Ishikawa (cell line): Measurements from ENCODE around the gene CHMP5.

Source experiments
- CEBPB ChIP-seq: IDR thresholded peaks from 2 replicates; pipeline ENCODE4 v1.6.1; 2012
- CREB1 ChIP-seq: IDR thresholded peaks from 2 replicates; pipeline ENCODE4 v1.6.1; 2012; ENCODE audit warnings: low read depth
- EGR1 ChIP-seq: IDR thresholded peaks from 2 replicates; pipeline ENCODE4 v1.6.1; 2012
- EP300 ChIP-seq: IDR thresholded peaks from 2 replicates; pipeline ENCODE4 v1.6.1; 2012; ENCODE audit warnings: borderline replicate concordance
- FOXM1 ChIP-seq: IDR thresholded peaks from 2 replicates; pipeline ENCODE4 v1.6.1; 2012; ENCODE audit warnings: low read depth, borderline replicate concordance
- NFIC ChIP-seq: IDR thresholded peaks from 2 replicates; pipeline ENCODE4 v1.6.1; 2012
- RAD21 ChIP-seq: IDR thresholded peaks from 2 replicates; pipeline ENCODE4 v1.6.1; 2012; ENCODE audit warnings: low read depth
- TAF1 ChIP-seq: IDR thresholded peaks from 2 replicates; pipeline ENCODE4 v1.6.1; 2012; ENCODE audit warnings: low read depth, mild to moderate bottlenecking
- TCF12 ChIP-seq: IDR thresholded peaks from 2 replicates; pipeline ENCODE4 v1.6.1; 2012; ENCODE audit warnings: low read depth
- TEAD4 ChIP-seq: IDR thresholded peaks from 2 replicates; pipeline ENCODE4 v1.6.1; 2012
- YY1 ChIP-seq: IDR thresholded peaks from 2 replicates; pipeline ENCODE4 v1.6.1; 2012; ENCODE audit warnings: low read depth
- ZBTB7A ChIP-seq: IDR thresholded peaks from 2 replicates; pipeline ENCODE4 v1.6.1; 2012; ENCODE audit warnings: low read depth
- TF ChIP-seq, protein P1 (sequence below): IDR thresholded peaks from 2 replicates; pipeline ENCODE4 v1.6.1; 2012
- TF ChIP-seq, protein P2 (sequence below): IDR thresholded peaks from 2 replicates; pipeline ENCODE4 v1.6.1; 2012; ENCODE audit warnings: low read depth, mild to moderate bottlenecking
- TF ChIP-seq, protein P3 (sequence below): IDR thresholded peaks from 2 replicates; pipeline ENCODE4 v1.6.1; 2012

Gene CHMP5

DNA sequence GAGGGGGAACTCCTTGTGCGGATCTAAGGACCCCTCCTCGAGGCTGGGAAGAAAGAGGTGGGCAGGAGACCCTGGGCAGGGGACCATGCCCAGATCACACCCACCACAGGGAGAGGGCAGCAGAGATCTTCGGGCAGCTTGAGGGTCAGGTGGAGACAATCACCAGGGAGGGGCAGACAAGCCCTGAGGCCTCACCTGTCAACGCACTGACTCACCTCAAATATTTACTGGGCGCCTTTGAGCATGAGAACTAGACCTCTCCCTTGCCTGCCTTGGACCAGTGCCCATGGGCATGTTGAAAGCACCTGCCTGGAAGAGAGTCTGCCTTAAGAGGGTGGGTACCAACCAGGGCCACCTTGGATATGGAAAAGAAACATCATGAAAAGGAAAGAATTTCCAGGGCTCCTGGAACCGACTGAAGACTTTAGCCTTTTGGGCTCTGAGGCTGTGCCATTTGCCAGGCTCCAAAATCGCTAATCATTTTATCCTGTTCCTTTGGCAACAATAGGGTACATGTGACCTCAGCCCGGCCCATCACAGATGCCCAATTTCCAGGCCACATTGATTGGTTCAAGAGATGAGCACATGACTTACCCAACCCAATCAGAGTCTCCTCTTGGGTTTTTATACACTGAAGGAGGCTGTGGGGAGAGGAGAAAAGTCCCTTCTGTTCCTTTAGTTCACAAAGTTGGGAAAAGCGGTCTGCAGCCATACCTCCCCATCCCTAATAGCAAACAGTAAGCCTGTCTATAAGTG, 35.3 kb upstream of the CHMP5 start:
- peak; percentile 87 for TF ChIP-seq NFIC
- peak; percentile 78 for TF ChIP-seq RAD21
- TF ChIP-seq TAF1, result no peak
- TF ChIP-seq, protein P1, sequence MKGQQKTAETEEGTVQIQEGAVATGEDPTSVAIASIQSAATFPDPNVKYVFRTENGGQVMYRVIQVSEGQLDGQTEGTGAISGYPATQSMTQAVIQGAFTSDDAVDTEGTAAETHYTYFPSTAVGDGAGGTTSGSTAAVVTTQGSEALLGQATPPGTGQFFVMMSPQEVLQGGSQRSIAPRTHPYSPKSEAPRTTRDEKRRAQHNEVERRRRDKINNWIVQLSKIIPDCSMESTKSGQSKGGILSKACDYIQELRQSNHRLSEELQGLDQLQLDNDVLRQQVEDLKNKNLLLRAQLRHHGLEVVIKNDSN, result peak; percentile 74
- peak; percentile 95 for TF ChIP-seq ZBTB7A
- no peak for TF ChIP-seq EGR1
- TF ChIP-seq TCF12, result peak; percentile 71; the same call in 1 of the 2 replicates
- TF ChIP-seq TEAD4, result peak; percentile 45; the same call in 1 of the 2 replicates
- 0 out of 2 replicates have a peak, but pooled peaks have one; percentile 14 for TF ChIP-seq YY1
- TF ChIP-seq, protein P2, sequence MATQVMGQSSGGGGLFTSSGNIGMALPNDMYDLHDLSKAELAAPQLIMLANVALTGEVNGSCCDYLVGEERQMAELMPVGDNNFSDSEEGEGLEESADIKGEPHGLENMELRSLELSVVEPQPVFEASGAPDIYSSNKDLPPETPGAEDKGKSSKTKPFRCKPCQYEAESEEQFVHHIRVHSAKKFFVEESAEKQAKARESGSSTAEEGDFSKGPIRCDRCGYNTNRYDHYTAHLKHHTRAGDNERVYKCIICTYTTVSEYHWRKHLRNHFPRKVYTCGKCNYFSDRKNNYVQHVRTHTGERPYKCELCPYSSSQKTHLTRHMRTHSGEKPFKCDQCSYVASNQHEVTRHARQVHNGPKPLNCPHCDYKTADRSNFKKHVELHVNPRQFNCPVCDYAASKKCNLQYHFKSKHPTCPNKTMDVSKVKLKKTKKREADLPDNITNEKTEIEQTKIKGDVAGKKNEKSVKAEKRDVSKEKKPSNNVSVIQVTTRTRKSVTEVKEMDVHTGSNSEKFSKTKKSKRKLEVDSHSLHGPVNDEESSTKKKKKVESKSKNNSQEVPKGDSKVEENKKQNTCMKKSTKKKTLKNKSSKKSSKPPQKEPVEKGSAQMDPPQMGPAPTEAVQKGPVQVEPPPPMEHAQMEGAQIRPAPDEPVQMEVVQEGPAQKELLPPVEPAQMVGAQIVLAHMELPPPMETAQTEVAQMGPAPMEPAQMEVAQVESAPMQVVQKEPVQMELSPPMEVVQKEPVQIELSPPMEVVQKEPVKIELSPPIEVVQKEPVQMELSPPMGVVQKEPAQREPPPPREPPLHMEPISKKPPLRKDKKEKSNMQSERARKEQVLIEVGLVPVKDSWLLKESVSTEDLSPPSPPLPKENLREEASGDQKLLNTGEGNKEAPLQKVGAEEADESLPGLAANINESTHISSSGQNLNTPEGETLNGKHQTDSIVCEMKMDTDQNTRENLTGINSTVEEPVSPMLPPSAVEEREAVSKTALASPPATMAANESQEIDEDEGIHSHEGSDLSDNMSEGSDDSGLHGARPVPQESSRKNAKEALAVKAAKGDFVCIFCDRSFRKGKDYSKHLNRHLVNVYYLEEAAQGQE, result no peak
- TF ChIP-seq, protein P3, sequence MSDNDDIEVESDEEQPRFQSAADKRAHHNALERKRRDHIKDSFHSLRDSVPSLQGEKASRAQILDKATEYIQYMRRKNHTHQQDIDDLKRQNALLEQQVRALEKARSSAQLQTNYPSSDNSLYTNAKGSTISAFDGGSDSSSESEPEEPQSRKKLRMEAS, result peak; percentile 55; the same call in 1 of the 2 replicates
- TF ChIP-seq CEBPB, result no peak
- 0 out of 2 replicates have a peak, but pooled peaks have one; percentile 33 for TF ChIP-seq FOXM1
- TF ChIP-seq CREB1, result no peak
- no peak for TF ChIP-seq EP300

DNA sequence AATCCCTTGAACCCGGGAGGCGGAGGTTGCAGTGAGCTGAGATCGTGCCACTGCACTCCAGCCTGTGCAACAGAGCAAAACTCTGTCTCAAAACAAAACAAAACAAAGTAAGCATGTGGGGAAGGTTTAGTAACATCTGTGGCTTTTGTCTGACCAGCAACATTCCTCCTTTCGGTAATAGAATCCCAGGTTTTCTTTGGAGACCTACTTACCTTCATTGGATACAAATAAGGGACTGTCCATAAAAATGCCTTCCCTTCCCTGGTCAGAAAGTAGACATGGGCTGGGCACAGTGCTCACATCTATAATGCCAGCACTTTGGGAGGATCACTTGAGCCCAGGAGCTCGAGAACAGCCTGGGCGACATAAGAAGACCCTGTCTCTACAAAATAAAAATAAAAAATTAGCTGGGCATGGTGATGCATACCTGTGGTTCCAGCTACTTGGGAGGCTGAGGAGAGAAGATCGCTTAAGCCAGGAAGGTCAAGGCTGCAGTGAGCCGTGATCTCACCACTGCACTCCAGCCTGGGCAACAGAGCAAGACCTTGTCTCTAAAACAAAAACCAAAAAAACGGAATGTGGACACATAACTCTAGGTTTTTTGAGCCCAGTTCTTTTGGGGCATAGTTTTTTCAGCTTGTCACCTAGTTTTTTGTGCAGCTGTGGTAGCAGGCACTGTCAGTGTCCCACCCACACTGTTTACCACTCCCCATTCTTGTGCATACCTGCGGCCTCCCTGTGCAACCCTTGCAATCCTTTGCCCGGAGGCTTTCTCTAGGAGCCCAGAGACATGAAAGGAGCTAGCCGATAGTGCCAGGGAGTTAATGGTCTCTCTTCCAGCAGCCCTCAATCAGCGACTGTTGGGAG, 33.9 kb upstream of the CHMP5 start:
- TF ChIP-seq CEBPB (no peak), EP300 (no peak), TEAD4 (no peak), EGR1 (no peak), TAF1 (no peak), YY1 (no peak), RAD21 (no peak), NFIC (no peak), FOXM1 (no peak), TCF12 (no peak), ZBTB7A (no peak), CREB1 (no peak)
- TF ChIP-seq, protein P3, result no peak
- TF ChIP-seq, protein P2, result no peak
- TF ChIP-seq, protein P1, result no peak

DNA sequence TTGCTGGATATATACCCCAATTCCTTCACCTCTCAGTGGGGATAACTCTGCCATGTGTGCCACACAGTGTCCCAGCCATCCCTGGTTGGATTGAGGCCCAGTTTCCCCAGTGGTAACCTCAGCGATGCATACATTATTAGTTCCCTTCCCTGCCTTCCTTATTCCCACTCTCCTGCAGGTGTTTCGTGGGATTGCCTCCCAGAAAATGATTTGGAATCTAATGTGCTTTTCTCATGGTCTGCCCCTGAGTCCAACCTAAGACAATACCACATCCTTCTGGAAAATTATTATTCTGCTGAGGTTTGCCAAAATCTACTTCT, 33.3 kb upstream of the CHMP5 start:
- no peak for TF ChIP-seq EP300

DNA sequence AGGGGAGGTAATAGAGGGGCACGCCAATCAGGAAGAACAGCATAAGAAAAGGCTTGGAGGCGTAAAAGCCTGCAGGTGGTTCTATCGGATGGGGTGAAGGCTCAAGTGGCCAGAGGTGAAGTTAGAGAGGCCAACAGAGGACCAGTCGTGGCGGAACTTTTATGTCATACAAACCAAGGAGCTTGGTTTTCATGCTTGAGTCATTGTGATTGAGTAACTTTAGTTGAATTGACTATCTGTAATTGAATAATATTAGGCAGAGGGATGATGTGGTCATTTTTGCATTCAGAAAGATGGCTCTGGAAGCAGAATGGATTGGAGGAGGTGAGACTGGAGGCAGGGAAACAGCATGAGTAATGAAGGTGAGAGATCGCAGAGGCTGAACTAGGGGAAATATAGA, 32.0 kb upstream of the CHMP5 start:
- TF ChIP-seq YY1, result no peak
- no peak for TF ChIP-seq NFIC
- no peak for TF ChIP-seq ZBTB7A
- TF ChIP-seq EGR1, result no peak
- TF ChIP-seq CEBPB, result no peak
- TF ChIP-seq, protein P2, result no peak
- TF ChIP-seq, protein P3, result no peak
- no peak for TF ChIP-seq TAF1
- TF ChIP-seq, protein P1, result no peak
- no peak for TF ChIP-seq TCF12
- no peak for TF ChIP-seq EP300
- TF ChIP-seq TEAD4, result no peak
- TF ChIP-seq CREB1, result no peak
- TF ChIP-seq FOXM1, result no peak
- TF ChIP-seq RAD21, result no peak
